A549 (cell line): ENCODE data around the gene FAM53B. TPM values are rescaled to one million over a fixed set of nuclear protein-coding genes. Genes with fewer than 3 reads are reported as not detected.
A peak's percentile ranks its signal among the peaks of the same experiment; 100 is the strongest.

Experiments used
- ATAC-seq, 2 experiments: fragments of 200-7000 bp in 1 of 2; fragments of >200 bp in 1 of 2; cut with Nextera tagmentation in 1 of 2; cut with Tn5 transposase in 1 of 2; 3 replicates each; pipeline versions ENCODE4 v1.8.0 to v1.9.1; 2018 to 2020; ENCODE audit warnings: mild to moderate bottlenecking in 1 of 2, moderate library complexity in 1 of 2
- CTCF ChIA-PET: fragments of 300-600 bp; sonication (Branson Sonifier 250); formaldehyde crosslinking; extraction: SDS; loops from one replicate; lab custom pipeline; 2021; ENCODE audit warnings: antibody characterized with exemption, inconsistent platforms; lab: Yijun Ruan, JAX
- POLR2A ChIA-PET: fragments of 350-600 bp; formaldehyde crosslinking; extraction: SDS; loops from one replicate; lab custom pipeline; 2021; ENCODE audit warnings: antibody characterized with exemption, inconsistent platforms; lab: Yijun Ruan, JAX
- DNase-seq, 2 experiments: peaks; one replicate each; pipeline versions ENCODE4 v3.0.0 to v3.0.0-alpha.2; 2011 to 2016; ENCODE audit warnings: low read depth in 1 of 2, low spot score in 1 of 2
- FAIRE-seq: peaks from 2 replicates; lab custom pipeline; 2011; peaks lifted over from hg19 to GRCh38; lab: Jason Lieb, UNC
- H3K27ac ChIP-seq, 2 experiments: fragments of >200 bp; sonication (Bioruptor Twin); formaldehyde crosslinking; 3 replicates each; pipeline ENCODE4 v1.5.1; 2016 to 2017
- H3K4me1 ChIP-seq: fragments of >200 bp; sonication (Bioruptor Twin); formaldehyde crosslinking; 3 replicates; pipeline ENCODE4 v1.6.1; 2016
- H3K4me2 ChIP-seq: fragments of >200 bp; sonication (Bioruptor Twin); formaldehyde crosslinking; 3 replicates; pipeline ENCODE4 v1.6.1; 2016
- H3K4me3 ChIP-seq: fragments of >200 bp; sonication (Bioruptor Twin); formaldehyde crosslinking; 3 replicates; pipeline ENCODE4 v1.5.1; 2016
- H3K9me3 ChIP-seq: fragments of >200 bp; sonication (Bioruptor Twin); formaldehyde crosslinking; 3 replicates; pipeline ENCODE4 v1.6.1; 2016
- BCL3 ChIP-seq: fragments of >200 bp; sonication (Bioruptor Twin); formaldehyde crosslinking; IDR thresholded peaks from 3 replicates; pipeline ENCODE4 v1.6.1; 2016
- CBX8 ChIP-seq: fragments of 200-600 bp; sonication (generic); IDR thresholded peaks from 2 replicates; pipeline ENCODE4 v1.6.1; 2016
- FOXS1 ChIP-seq: fragments of 250-450 bp; sonication (Bioruptor Pico); IDR thresholded peaks from 2 replicates; pipeline ENCODE4 v1.5.0; 2020; ENCODE audit warnings: mild to moderate bottlenecking, moderate library complexity
- GATA3 ChIP-seq: IDR thresholded peaks from 2 replicates; pipeline ENCODE4 v1.6.1; 2012; ENCODE audit warnings: borderline replicate concordance
- HDAC2 ChIP-seq: fragments of 200-600 bp; sonication (generic); IDR thresholded peaks from 2 replicates; pipeline ENCODE4 v1.6.1; 2016
- HOXB13 ChIP-seq: fragments of 250-450 bp; sonication (Bioruptor Pico); IDR thresholded peaks from 2 replicates; pipeline ENCODE4 v1.5.0; 2020; ENCODE audit warnings: low read depth, mild to moderate bottlenecking, moderate library complexity
- JUN ChIP-seq, 2 experiments: fragments of >200 bp; sonication (Bioruptor Twin); formaldehyde crosslinking; IDR thresholded peaks; 2 replicates in 1 of 2; 3 replicates in 1 of 2; pipeline ENCODE4 v1.6.1; 2016 to 2017
- JUNB ChIP-seq: fragments of >200 bp; sonication (Bioruptor Twin); formaldehyde crosslinking; IDR thresholded peaks from 2 replicates; pipeline ENCODE4 v1.6.1; 2016
- KDM1A ChIP-seq: fragments of 200-600 bp; sonication (generic); IDR thresholded peaks from 2 replicates; pipeline ENCODE4 v1.6.1; 2016; ENCODE audit warnings: low read depth, mild to moderate bottlenecking
- MAX ChIP-seq: IDR thresholded peaks from 2 replicates; pipeline ENCODE4 v1.6.1; 2012
- NFE2L2 ChIP-seq: fragments of 150-350 bp; conservative IDR thresholded peaks from 2 replicates; pipeline ENCODE4 v1.6.1; 2014; ENCODE audit warnings: low read length
- PBX3 ChIP-seq: IDR thresholded peaks from 2 replicates; pipeline ENCODE4 v1.6.1; 2012
- POLR2A ChIP-seq: IDR thresholded peaks from 2 replicates; pipeline ENCODE4 v1.6.1; 2012; ENCODE audit warnings: mild to moderate bottlenecking, low read length
- POLR2AphosphoS2 ChIP-seq: conservative IDR thresholded peaks from 2 replicates; pipeline ENCODE4 v1.6.1; 2012; ENCODE audit warnings: low read length, improper control_type of control experiment, inconsistent platforms
- RARB ChIP-seq: fragments of 250-450 bp; sonication (Bioruptor Pico); IDR thresholded peaks from 2 replicates; pipeline ENCODE4 v1.8.0; 2021; ENCODE audit warnings: mild to moderate bottlenecking, moderate library complexity
- REST ChIP-seq: fragments of 200-600 bp; sonication (generic); IDR thresholded peaks from 2 replicates; pipeline ENCODE4 v1.6.1; 2016; ENCODE audit warnings: antibody characterized with exemption, mild to moderate bottlenecking, moderate library complexity
- RFX5 ChIP-seq: fragments of 450-650 bp; IDR thresholded peaks from 2 replicates; pipeline ENCODE4 v1.7.1; 2014; ENCODE audit warnings: antibody characterized with exemption, mild to moderate bottlenecking, moderate library complexity
- RNF2 ChIP-seq: fragments of 200-600 bp; sonication (generic); IDR thresholded peaks from 2 replicates; pipeline ENCODE4 v1.6.1; 2016; ENCODE audit warnings: low read depth, mild to moderate bottlenecking, antibody characterized with exemption, moderate library complexity, borderline replicate concordance
- SREBF2 ChIP-seq: fragments of 450-650 bp; IDR thresholded peaks from 2 replicates; pipeline ENCODE4 v1.6.1; 2014; ENCODE audit warnings: mild to moderate bottlenecking, moderate library complexity
- TP53 ChIP-seq: fragments of 250-450 bp; sonication (Bioruptor Pico); IDR thresholded peaks from 2 replicates; pipeline ENCODE4 v1.5.0; 2021; ENCODE audit warnings: mild to moderate bottlenecking, moderate library complexity
- ZNF302 ChIP-seq: fragments of 250-450 bp; sonication (Bioruptor Pico); IDR thresholded peaks from 2 replicates; pipeline ENCODE4 v1.9.0; 2021; ENCODE audit warnings: inconsistent platforms, mild to moderate bottlenecking, moderate library complexity
- ZSCAN20 ChIP-seq: fragments of 250-450 bp; sonication (Bioruptor Pico); IDR thresholded peaks from 2 replicates; pipeline ENCODE4 v1.8.0; 2022; ENCODE audit warnings: mild to moderate bottlenecking, moderate library complexity
- WGBS: methylation state at CpG from one replicate; pipeline ENCODE4 v1.1.6; 2017; ENCODE audit errors: missing lambda C conversion rate; 5-methylcytosine and 5-hydroxymethylcytosine counted together
- polyA plus RNA-seq, 4 experiments: library from polyadenylated mRNA; depleted of rRNA in 3 of 4; stranded (reverse); fragments of >200 nt; fragmentation: RNase III in 1 of 4; extraction: RNeasy Plus Mini Kit Qiagen cat#74134 plus additional on column Dnase treatment in 1 of 4; gene quantifications; 2 replicates in 3 of 4; 3 replicates in 1 of 4; pipeline ENCODE4 v1.2.3, GENCODE V29; 2011 to 2017

FAM53B gene
- polyA plus RNA-seq, 2 of the 4 experiments (the other 2 are of a cell fraction): 5.1 to 8.5 TPM

DNA sequence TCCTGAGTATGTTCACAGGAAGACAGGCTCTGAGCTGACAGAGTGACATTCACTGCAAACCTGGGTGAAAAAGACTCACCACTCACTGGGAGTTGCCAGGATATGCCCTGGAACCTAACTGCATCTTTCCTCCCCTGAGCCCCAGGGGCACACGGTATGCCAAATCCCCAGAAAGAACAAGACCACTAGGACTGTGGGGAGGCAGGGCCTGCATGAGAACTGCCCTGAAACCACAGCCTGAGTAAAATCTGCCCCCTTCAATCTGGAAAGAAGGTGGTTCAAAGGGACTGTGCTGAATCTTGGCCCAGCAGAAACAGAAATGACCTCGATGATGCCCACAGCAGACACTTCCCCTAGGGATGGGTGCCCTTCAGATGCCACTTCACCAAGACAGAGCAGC lies 6.5 kb downstream of the FAM53B start:
- Histone ChIP-seq H3K4me3 (no peak overlapping the region), H3K4me2 (no peak overlapping the region), H3K9me3 (no peaks in the 10 kb centered on the region), H3K4me1 (peaks cover 37% of the 10 kb centered on the region), H3K27ac (peak overlapping the region in 1 of 2 experiments; percentile 67; a peak in 1 of 6 replicates)
- CTCF ChIA-PET: interaction anchor here (2.6 to 6.8 kb wide), 2 partner anchors 198 to 208 kb away, joined by 11 to 96 read pairs; no protein-coding TSS in a partner anchor
- ATAC-seq: no peak
- FAIRE-seq: no peak
- TF ChIP-seq PBX3 (no peak), CBX8 (no peak), TP53 (CRISPR knock-in tag) (no peak), BCL3 (no peak), NFE2L2 (no peak), MAX (no peak), REST (no peak), GATA3 (no peak), JUNB (no peak), RARB (CRISPR knock-in tag) (no peak), ZNF302 (CRISPR knock-in tag) (no peak), KDM1A (no peak), POLR2AphosphoS2 (no peak), HOXB13 (no peak), HDAC2 (no peak), FOXS1 (no peak)
- no peak for DNase-seq
- WGBS: 89% methylated on average over 2 of the region's 2 CpGs
- POLR2A ChIA-PET: no interaction called here

DNA sequence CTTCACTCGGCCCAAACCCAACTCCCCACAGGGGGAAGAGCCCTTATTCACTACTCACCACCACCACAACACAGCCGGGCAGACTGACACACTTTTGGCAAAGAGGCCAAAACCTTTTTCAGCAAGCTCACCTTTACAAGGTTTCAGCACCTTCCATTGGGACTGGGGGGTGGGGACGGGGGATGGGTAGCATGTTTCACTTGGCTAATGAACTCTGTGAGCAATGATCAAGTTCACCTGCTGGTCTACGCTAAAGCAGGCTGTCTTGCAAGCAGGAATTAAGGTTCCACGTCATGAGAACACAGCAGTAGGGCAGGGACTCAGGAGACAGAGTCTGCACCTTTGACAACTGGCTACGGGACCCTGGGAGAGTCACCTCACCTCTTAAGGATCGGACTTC lies 7.0 kb downstream of the FAM53B start:
- no peak for FAIRE-seq
- Histone ChIP-seq H3K4me2 (peak overlapping the region; percentile 25; the same call in 2 of the 3 replicates), H3K9me3 (no peaks in the 10 kb centered on the region), H3K4me1 (peaks cover 32% of the 10 kb centered on the region), H3K4me3 (no peak overlapping the region), H3K27ac (peak overlapping the region in 1 of 2 experiments; percentile 67; a peak in 2 of 6 replicates)
- ChIA-PET CTCF (interaction anchor here (1.0 to 6.8 kb wide), 3 partner anchors 198 to 348 kb away, joined by 3 to 96 read pairs (median 11); no protein-coding TSS in a partner anchor), POLR2A (no interaction called here)
- 78% methylated on average over 7 of the region's 7 CpGs for WGBS
- no peak for DNase-seq
- TF ChIP-seq KDM1A (no peak), ZSCAN20 (CRISPR knock-in tag) (no peak), SREBF2 (no peak), JUN (IDR thresholded peaks at IDR 0.05) (no peak), RNF2 (no peak), POLR2A (no peak), RFX5 (no peak)
- ATAC-seq: no peak
